Renal cortex interstitium (tissue), 11 donors: ENCODE data around the gene NUTM2G. TPM values are rescaled to one million over a fixed set of nuclear protein-coding genes. Genes with fewer than 3 reads are reported as not detected.
"Not testable (repeated sequence)": the region's sequence is repeated elsewhere in the genome, so short reads cannot be mapped to it uniquely, and the experiment has no call there.

ENCODE experiments used
- DNase-seq, 11 donors: peaks; one replicate each; pipeline ENCODE4 v3.0.0-alpha.2; 2013; ENCODE audit warnings: low read depth in 9 of 11, low spot score in 4 of 11; ENCODE audit errors: extremely low read depth in 1 of 11
- polyA plus RNA-seq, 3 donors: library from polyadenylated mRNA; unstranded; fragments of 120-200 nt; gene quantifications; one replicate each; pipeline ENCODE4 v1.2.1, GENCODE V29; 2013; ENCODE audit not compliant: insufficient read length in 3 of 3

Gene NUTM2G
- polyA plus RNA-seq, 3 donors: 0.31 to 4.0 (median 0.57) TPM

- not testable (repeated sequence) for DNase-seq
Observed at GRCh38 chr9:96937442-96937841, 8.8 kb downstream of the NUTM2G start.

GRCh38 chr9:96938957-96939665 is 10.5 kb downstream of the NUTM2G start:
- DNase-seq: not testable (repeated sequence)

GRCh38 chr9:96940982-96941381 is 12.3 kb downstream of the NUTM2G start:
- not testable (repeated sequence) for DNase-seq

- not testable (repeated sequence) for DNase-seq
Observed at GRCh38 chr9:96941628-96942027, 13.0 kb downstream of the NUTM2G start.

GRCh38 chr9:96942181-96942580 is 13.5 kb downstream of the NUTM2G start:
- DNase-seq: not testable (repeated sequence)

- DNase-seq: not testable (repeated sequence)
Observed at GRCh38 chr9:96949346-96949745, 20.7 kb downstream of the NUTM2G start.

- DNase-seq: not testable (repeated sequence)
Observed at GRCh38 chr9:96950539-96950938, 21.9 kb downstream of the NUTM2G start.

- DNase-seq: not testable (repeated sequence)
Observed at GRCh38 chr9:96967591-96967990, 38.9 kb downstream of the NUTM2G start.

GRCh38 chr9:96972552-96972951 is 43.9 kb downstream of the NUTM2G start:
- not testable (repeated sequence) for DNase-seq

- not testable (repeated sequence) for DNase-seq
Observed at GRCh38 chr9:96974037-96974436, 45.4 kb downstream of the NUTM2G start.

- DNase-seq: not testable (repeated sequence)
Observed at GRCh38 chr9:96983496-96984122, 55.0 kb downstream of the NUTM2G start.

GRCh38 chr9:96984139-96984538 is 55.5 kb downstream of the NUTM2G start:
- DNase-seq: not testable (repeated sequence)

GRCh38 chr9:96984887-96985286 is 56.2 kb downstream of the NUTM2G start:
- DNase-seq: not testable (repeated sequence)

Other genes with a start within 250 kb of the NUTM2G start
- gene ZNF510, start 150.8 kb upstream of the NUTM2G start, polyA plus RNA-seq: 10 to 100 TPM; 17.0 to 20.7 (median 20.1) TPM
- gene ZNF782, start 74.3 kb upstream of the NUTM2G start, polyA plus RNA-seq: 1 to 10 TPM; 7.1 to 7.6 (median 7.1) TPM
- gene CTSV, start 110.3 kb downstream of the NUTM2G start, polyA plus RNA-seq: 10 to 100 TPM; 29.8 to 39.4 (median 30.7) TPM